MM.1S (cell line): ENCODE measurements around the gene RFX2.

ENCODE experiments used
- DNase-seq: peaks from one replicate; pipeline ENCODE4 v3.0.0-alpha.2; 2015
- H2AFZ ChIP-seq: fragments of 300-600 bp; sonication (generic); 2 replicates; pipeline ENCODE4 v1.6.0; 2016; ENCODE audit warnings: antibody characterized with exemption, low read length
- H3F3A ChIP-seq: fragments of 300-600 bp; sonication (generic); 2 replicates; pipeline ENCODE4 v1.6.1; 2016; ENCODE audit warnings: mild to moderate bottlenecking, antibody characterized with exemption, low read length, moderate library complexity, mixed read lengths; ENCODE audit not compliant: insufficient read depth
- H3K27ac ChIP-seq: fragments of 300-600 bp; sonication (generic); 2 replicates; pipeline ENCODE4 v1.5.1; 2016; ENCODE audit warnings: mild to moderate bottlenecking, low read length
- H3K27me3 ChIP-seq: fragments of 300-600 bp; sonication (generic); replicated peaks from 2 replicates; pipeline ENCODE4 v1.6.0; 2016; ENCODE audit warnings: low read length; ENCODE audit not compliant: insufficient read depth
- H3K36me3 ChIP-seq: fragments of 300-600 bp; sonication (generic); replicated peaks from 2 replicates; pipeline ENCODE4 v1.6.1; 2016; ENCODE audit warnings: mild to moderate bottlenecking, low read length, mixed read lengths; ENCODE audit not compliant: insufficient read depth
- H3K4me1 ChIP-seq: fragments of 300-600 bp; sonication (generic); 2 replicates; pipeline ENCODE4 v1.6.1; 2016; ENCODE audit warnings: low read length, mixed read lengths
- H3K4me2 ChIP-seq: fragments of 300-600 bp; sonication (generic); 2 replicates; pipeline ENCODE4 v1.6.0; 2016; ENCODE audit warnings: low read depth, low read length
- H3K4me3 ChIP-seq: fragments of 300-600 bp; sonication (generic); 2 replicates; pipeline ENCODE4 v1.5.1; 2016; ENCODE audit warnings: low read length, mixed read lengths
- H3K79me2 ChIP-seq: fragments of 300-600 bp; sonication (generic); 2 replicates; pipeline ENCODE4 v1.6.1; 2016; ENCODE audit warnings: mixed run types, low read length, mixed read lengths
- H3K9ac ChIP-seq: fragments of 300-600 bp; sonication (generic); 2 replicates; pipeline ENCODE4 v1.6.1; 2016; ENCODE audit warnings: low read length, mixed read lengths
- H3K9me2 ChIP-seq: fragments of 300-600 bp; sonication (generic); replicated peaks from 2 replicates; pipeline ENCODE4 v1.6.1; 2016; ENCODE audit warnings: mild to moderate bottlenecking, low read length, mixed read lengths; ENCODE audit not compliant: insufficient read depth
- H3K9me3 ChIP-seq: fragments of 300-600 bp; sonication (generic); replicated peaks from 2 replicates; pipeline ENCODE4 v1.6.1; 2016; ENCODE audit warnings: mild to moderate bottlenecking, low read length, mixed read lengths; ENCODE audit not compliant: insufficient read depth
- H4K20me1 ChIP-seq: fragments of 300-600 bp; sonication (generic); 2 replicates; pipeline ENCODE4 v1.6.1; 2016; ENCODE audit warnings: mild to moderate bottlenecking, low read length, moderate library complexity, mixed read lengths; ENCODE audit not compliant: insufficient read depth
- CTCF ChIP-seq: fragments of 300-600 bp; sonication (generic); IDR thresholded peaks from 2 replicates; pipeline ENCODE4 v1.5.1; 2016; ENCODE audit warnings: antibody characterized with exemption, low read length, mixed read lengths
- EZH2 ChIP-seq: fragments of 300-600 bp; sonication (generic); optimal IDR thresholded peaks from 2 replicates; pipeline ENCODE3; 2017; ENCODE audit warnings: low read depth, mild to moderate bottlenecking, antibody characterized with exemption, low read length, mixed read lengths
- EZH2phosphoT487 ChIP-seq: fragments of 300-600 bp; sonication (generic); IDR thresholded peaks from 2 replicates; pipeline ENCODE4 v1.6.1; 2018; ENCODE audit warnings: antibody characterized with exemption, low read length

Gene RFX2

GRCh38 chr19:6071875-6072274 lies 38.4 kb downstream of the RFX2 start:
- H3K79me2 ChIP-seq = no peaks in the 10 kb centered on the region
- H3K4me3 ChIP-seq = no peak overlapping the region
- TF ChIP-seq EZH2phosphoT487 (no peak), EZH2 (no peak), CTCF (no peak)
- DNase-seq = no peak
- H3K4me2 ChIP-seq = no peak overlapping the region
- no peaks in the 10 kb centered on the region for H3K9me3 ChIP-seq
- no peaks in the 10 kb centered on the region for H3K4me1 ChIP-seq
- no peaks in the 10 kb centered on the region for H3F3A ChIP-seq
- no peaks in the 10 kb centered on the region for H3K36me3 ChIP-seq
- H3K9me2 ChIP-seq = no peaks in the 10 kb centered on the region
- no peak overlapping the region for H3K9ac ChIP-seq
- H2AFZ ChIP-seq = no peak overlapping the region
- no peak overlapping the region for H3K27ac ChIP-seq
- H4K20me1 ChIP-seq = no peaks in the 10 kb centered on the region
- peaks cover 72% of the 10 kb centered on the region for H3K27me3 ChIP-seq

- Histone ChIP-seq H3K4me2 (no peak overlapping the region), H3K4me3 (no peak overlapping the region), H3K9ac (no peak overlapping the region), H3K79me2 (no peaks in the 10 kb centered on the region), H3K27me3 (peaks cover 74% of the 10 kb centered on the region), H3K27ac (no peak overlapping the region), H3K9me3 (no peaks in the 10 kb centered on the region), H3F3A (no peaks in the 10 kb centered on the region), H4K20me1 (no peaks in the 10 kb centered on the region), H2AFZ (no peak overlapping the region), H3K4me1 (no peaks in the 10 kb centered on the region), H3K9me2 (no peaks in the 10 kb centered on the region), H3K36me3 (no peaks in the 10 kb centered on the region)
- TF ChIP-seq EZH2 (no peak), EZH2phosphoT487 (no peak), CTCF (no peak)
- DNase-seq = no peak
Measured at GRCh38 chr19:6070720-6071485, 39.4 kb downstream of the RFX2 start.

- no peak overlapping the region for H3K4me2 ChIP-seq
Measured at GRCh38 chr19:6070207-6070681, 40.1 kb downstream of the RFX2 start.

More at GRCh38 chr19:6070207-6070681, 40.1 kb downstream of the RFX2 start:
- H3K79me2 ChIP-seq = no peaks in the 10 kb centered on the region
- no peak for DNase-seq
- no peaks in the 10 kb centered on the region for H3K4me1 ChIP-seq
- H3K36me3 ChIP-seq = no peaks in the 10 kb centered on the region
- H2AFZ ChIP-seq = no peak overlapping the region
- no peaks in the 10 kb centered on the region for H3F3A ChIP-seq
- no peaks in the 10 kb centered on the region for H3K9me3 ChIP-seq
- H4K20me1 ChIP-seq = no peaks in the 10 kb centered on the region
- H3K27me3 ChIP-seq = peaks cover 73% of the 10 kb centered on the region
- no peak overlapping the region for H3K4me3 ChIP-seq
- no peak for TF ChIP-seq CTCF
- TF ChIP-seq EZH2 = no peak
- TF ChIP-seq EZH2phosphoT487 = no peak
- no peaks in the 10 kb centered on the region for H3K9me2 ChIP-seq
- H3K9ac ChIP-seq = no peak overlapping the region
- H3K27ac ChIP-seq = no peak overlapping the region
